NCI-H1694 (cell line): ENCODE measurements around the gene EGLN2.
"Not testable (repeated sequence)": the region's sequence is repeated elsewhere in the genome, so short reads cannot be mapped to it uniquely, and the experiment has no call there.

Source experiments
- DNase-seq: peaks from one replicate; lab custom pipeline; 2025; lab: John Stamatoyannopoulos, UW

The EGLN2 gene

GRCh38 chr19:40846722-40847121 is 47.7 kb downstream of the EGLN2 start:
- not testable (repeated sequence) for DNase-seq

GRCh38 chr19:40850277-40850676 is 51.3 kb downstream of the EGLN2 start, which contains the start of gene CYP2A6:
CYP2A6 (minus strand) TSS chr19:40850447; CDS start chr19:40850426, 21 bp downstream.
- not testable (repeated sequence) for DNase-seq

GRCh38 chr19:40852467-40853152 is 53.6 kb downstream of the EGLN2 start:
- not testable (repeated sequence) for DNase-seq
